Upper lobe of left lung (tissue), 6 donors: Measurements from ENCODE around the gene SHISA7. TPM values are rescaled to one million over a fixed set of nuclear protein-coding genes. Genes with fewer than 3 reads are reported as not detected.
A peak's percentile ranks its signal among the peaks of the same experiment; 100 is the strongest.
"Not testable (repeated sequence)": the region's sequence is repeated elsewhere in the genome, so short reads cannot be mapped to it uniquely, and the experiment has no call there.

Experiments used
- ATAC-seq, 2 donors: fragments of 200-7000 bp; cut with Tn5 transposase; one replicate each; pipeline ENCODE4 v1.9.1; 2022; ENCODE audit warnings: mild to moderate bottlenecking in 2 of 2, moderate library complexity in 2 of 2; ENCODE audit not compliant: low FRiP score in 2 of 2
- DNase-seq, 2 donors: peaks; one replicate each; pipeline ENCODE4 v3.0.0-alpha.2; 2019 to 2020
- H3K27ac ChIP-seq, 4 donors: fragments of 200-600 bp; sonication (generic); one replicate each; pipeline ENCODE4 v1.5.1; 2016 to 2019
- H3K27me3 ChIP-seq, 4 donors: fragments of 200-600 bp; sonication (generic); one replicate each; pipeline ENCODE4 v1.5.1; 2017 to 2019
- H3K36me3 ChIP-seq, 4 donors: fragments of 200-600 bp; sonication (generic); one replicate each; pipeline ENCODE4 v1.5.1; 2016 to 2019
- H3K4me1 ChIP-seq, 4 donors: fragments of 200-600 bp; sonication (generic); one replicate each; pipeline ENCODE4 v1.5.1; 2018 to 2019
- H3K4me3 ChIP-seq, 4 donors: fragments of 200-600 bp; sonication (generic); one replicate each; pipeline ENCODE4 v1.5.1; 2017 to 2019; ENCODE audit warnings: mild to moderate bottlenecking in 2 of 4, moderate library complexity in 1 of 4
- H3K9me3 ChIP-seq, 4 donors: fragments of 200-600 bp; sonication (generic); one replicate each; pipeline ENCODE4 v1.5.1; 2018 to 2019
- CTCF ChIP-seq, 6 experiments: fragments of 450-650 bp in 4 of 6; fragments of 200-600 bp in 2 of 6; sonication (generic) in 2 of 6; IDR thresholded peaks; one replicate each; pipeline ENCODE4 v1.5.1; 2016 to 2019; ENCODE audit warnings: antibody characterized with exemption in 6 of 6
- EP300 ChIP-seq, 4 donors: sonication (generic); formaldehyde crosslinking; IDR thresholded peaks; one replicate each; pipeline ENCODE4 v1.5.1; 2017; ENCODE audit warnings: antibody characterized with exemption in 4 of 4, control low read depth in 2 of 4
- POLR2A ChIP-seq, 4 donors: fragments of 450-650 bp; IDR thresholded peaks; one replicate each; pipeline ENCODE4 v1.5.1; 2016 to 2017; ENCODE audit warnings: antibody characterized with exemption in 4 of 4, mild to moderate bottlenecking in 2 of 4
- POLR2AphosphoS5 ChIP-seq, 2 donors: sonication (generic); formaldehyde crosslinking; IDR thresholded peaks; one replicate each; pipeline ENCODE4 v1.5.1; 2017; ENCODE audit warnings: antibody characterized with exemption in 2 of 2
- WGBS, 2 donors: methylation state at CpG; one replicate each; pipeline ENCODE4 v1.1.5; 2017 to 2018; 5-methylcytosine and 5-hydroxymethylcytosine counted together
- total RNA-seq, 6 donors: library from RNA; depleted of rRNA in 4 of 6; stranded (reverse); fragments of >200 nt in 4 of 6; gene quantifications; one replicate each; pipeline versions ENCODE4 v1.1.0 to v1.2.1, GENCODE V29; 2016 to 2021
- donor health status: DM: no; HTN: no; CAD: no; lungs with moderate emphysema.
- donor health status: DM: no; HTN: yes; CAD: no; lungs with severe emphysema.

SHISA7 gene
- total RNA-seq, 6 donors from 2014 or later, result not detected

- TF ChIP-seq CTCF (IDR thresholded peaks at IDR 0.05) (no peak), EP300 (IDR thresholded peaks at IDR 0.05) (no peak), POLR2A (IDR thresholded peaks at IDR 0.05) (no peak), POLR2AphosphoS5 (IDR thresholded peaks at IDR 0.05) (no peak)
- WGBS, 2 donors, result 83% methylated on average over 14 of the region's 14 CpGs
- ATAC-seq (no peak), DNase-seq (no peak)
- Histone ChIP-seq H3K36me3 (peaks cover 4 to 39% (median 30%) of the 10 kb centered on the region in 4 donors), H3K4me1 (peaks cover 18 to 26% (median 19%) of the 10 kb centered on the region in 4 donors), H3K9me3 (no peaks in the 10 kb centered on the region), H3K27ac (peak overlapping the region in 1 of 4 donors; percentile 97), H3K4me3 (peak overlapping the region in 2 of 4 donors; percentile 81 to 92), H3K27me3 (no peaks in the 10 kb centered on the region)
Measured at GRCh38 chr19:55406091-55406825, 36.8 kb downstream of the SHISA7 start.

- H3K36me3 ChIP-seq, result peaks cover 4 to 42% (median 35%) of the 10 kb centered on the region in 4 donors
- no peak overlapping the region for H3K4me3 ChIP-seq
- ATAC-seq (no peak), DNase-seq (no peak)
- no peaks in the 10 kb centered on the region for H3K9me3 ChIP-seq
- no peak for TF ChIP-seq EP300 (IDR thresholded peaks at IDR 0.05)
- TF ChIP-seq CTCF (IDR thresholded peaks at IDR 0.05), result no peak
- no peak for TF ChIP-seq POLR2A (IDR thresholded peaks at IDR 0.05)
- WGBS, 2 donors, result 80 to 92% methylated on average over 5 of the region's 5 CpGs
- H3K27ac ChIP-seq, result no peak overlapping the region
- no peaks in the 10 kb centered on the region for H3K27me3 ChIP-seq
- H3K4me1 ChIP-seq, result peaks cover 18 to 26% (median 19%) of the 10 kb centered on the region in 4 donors
Measured at GRCh38 chr19:55405638-55406037, 37.5 kb downstream of the SHISA7 start.

GRCh38 chr19:55402509-55402908, 40.6 kb downstream of the SHISA7 start:
- DNase-seq (no peak), ATAC-seq (no peak)
- Histone ChIP-seq H3K4me3 (no peak overlapping the region), H3K27ac (no peak overlapping the region), H3K9me3 (no peaks in the 10 kb centered on the region), H3K36me3 (peaks cover 4 to 48% (median 40%) of the 10 kb centered on the region in 4 donors), H3K27me3 (no peaks in the 10 kb centered on the region), H3K4me1 (peaks cover 13 to 28% (median 15%) of the 10 kb centered on the region in 4 donors)
- 75 to 100% methylated on average over 2 of the region's 2 CpGs for WGBS, 2 donors
- TF ChIP-seq CTCF (IDR thresholded peaks at IDR 0.05) (no peak), EP300 (IDR thresholded peaks at IDR 0.05) (no peak), POLR2A (IDR thresholded peaks at IDR 0.05) (no peak), POLR2AphosphoS5 (IDR thresholded peaks at IDR 0.05) (no peak)

GRCh38 chr19:55401390-55401789, 41.7 kb downstream of the SHISA7 start:
- WGBS, 2 donors, result 92% methylated on average over 11 of the region's 28 CpGs; no CpG with 5 or more reads in 1 of the 2 donors
- H3K36me3 ChIP-seq, result peaks cover 4 to 48% (median 40%) of the 10 kb centered on the region in 4 donors
- H3K4me1 ChIP-seq, result peaks cover 5 to 19% (median 8%) of the 10 kb centered on the region in 4 donors
- not testable (repeated sequence) for H3K27ac ChIP-seq, ATAC-seq, DNase-seq, H3K27me3 ChIP-seq, H3K4me3 ChIP-seq, H3K9me3 ChIP-seq

GRCh38 chr19:55400281-55401087, 42.6 kb downstream of the SHISA7 start:
- 87 to 89% methylated on average over 14 of the region's 14 CpGs for WGBS, 2 donors
- H3K4me1 ChIP-seq, result peaks cover 0 to 10% (median 2%) of the 10 kb centered on the region in 4 donors
- H3K27ac ChIP-seq, result no peak overlapping the region
- H3K36me3 ChIP-seq, result peaks cover 4 to 46% (median 38%) of the 10 kb centered on the region in 4 donors
- no peaks in the 10 kb centered on the region for H3K9me3 ChIP-seq
- TF ChIP-seq POLR2A (IDR thresholded peaks at IDR 0.05) (no peak), CTCF (IDR thresholded peaks at IDR 0.05) (no peak), POLR2AphosphoS5 (IDR thresholded peaks at IDR 0.05) (no peak), EP300 (IDR thresholded peaks at IDR 0.05) (no peak)
- DNase-seq (no peak), ATAC-seq (no peak)
- H3K4me3 ChIP-seq, result no peak overlapping the region
- no peaks in the 10 kb centered on the region for H3K27me3 ChIP-seq
